SU-DHL-6 (cell line): ENCODE data around the gene SCLY.

Experiments used
- CTCF ChIP-seq: fragments of 200-600 bp; sonication (generic); IDR thresholded peaks from one replicate; pipeline ENCODE4 v1.5.1; 2017; ENCODE audit warnings: antibody characterized with exemption, mild to moderate bottlenecking, low read length, moderate library complexity; ENCODE audit not compliant: insufficient read depth, poor library complexity, severe bottlenecking
- EZH2phosphoT487 ChIP-seq: fragments of 200-600 bp; sonication (generic), shearing (Covaris generic); conservative IDR thresholded peaks from 2 replicates; pipeline ENCODE4 v1.6.1; 2018; ENCODE audit warnings: mild to moderate bottlenecking, antibody characterized with exemption, low read length, moderate library complexity, mixed read lengths

DNA sequence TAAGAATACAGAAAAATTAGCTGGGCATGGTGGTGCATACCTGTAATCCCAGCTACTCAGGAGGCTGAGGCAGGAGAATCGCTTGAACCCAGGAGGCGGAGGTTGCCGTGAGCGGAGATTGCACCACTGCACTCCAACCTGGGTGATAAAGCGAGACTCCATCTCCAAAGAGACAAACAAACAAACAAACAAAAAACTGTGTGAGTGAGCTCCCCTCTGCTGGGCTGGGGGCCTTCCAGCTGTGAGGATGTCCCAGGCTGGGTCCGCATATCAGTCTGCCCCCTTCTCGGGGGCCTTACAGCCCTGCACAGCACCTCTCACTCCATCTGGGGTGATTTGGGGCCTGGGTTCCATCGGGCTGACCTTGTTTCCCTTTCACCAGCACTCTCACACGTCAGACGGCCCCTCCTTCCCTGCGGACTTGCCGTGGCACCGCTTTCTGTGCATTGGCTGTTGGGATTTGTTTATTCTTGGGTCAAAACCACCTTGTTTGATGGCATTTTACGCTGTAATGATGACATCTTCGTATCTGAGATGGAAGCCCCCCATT is 74.9 kb downstream of the SCLY start:
- TF ChIP-seq CTCF (no peak), EZH2phosphoT487 (no peak)
